Effector memory CD4-positive, alpha-beta T cell (primary cell): ENCODE results near the gene HBA2.
"Not testable (repeated sequence)": the region's sequence is repeated elsewhere in the genome, so short reads cannot be mapped to it uniquely, and the experiment has no call there.

Experiments used
- DNase-seq, 3 donors: peaks; one replicate each; pipeline ENCODE4 v3.0.0-alpha.2; 2020
- H3K27ac ChIP-seq: 2 replicates; pipeline ENCODE4 v1.7.0; 2013; ENCODE audit warnings: mild to moderate bottlenecking, low read length, moderate library complexity; ENCODE audit not compliant: insufficient read depth, poor library complexity, severe bottlenecking
- H3K27me3 ChIP-seq: replicated peaks from 2 replicates; pipeline ENCODE4 v1.7.0; 2013; ENCODE audit warnings: mild to moderate bottlenecking, low read length; ENCODE audit not compliant: insufficient read depth, control insufficient read depth, poor library complexity, severe bottlenecking
- H3K36me3 ChIP-seq: 2 replicates; pipeline ENCODE4 v1.7.0; 2013; ENCODE audit warnings: mild to moderate bottlenecking, low read length, moderate library complexity; ENCODE audit not compliant: control insufficient read depth, insufficient read depth
- H3K4me1 ChIP-seq: 2 replicates; pipeline ENCODE4 v1.7.0; 2013; ENCODE audit warnings: low read length, mild to moderate bottlenecking; ENCODE audit not compliant: control insufficient read depth, insufficient read depth, poor library complexity, severe bottlenecking
- H3K4me3 ChIP-seq: 2 replicates; pipeline ENCODE4 v1.7.0; 2013; ENCODE audit warnings: low read length, low read depth, mild to moderate bottlenecking; ENCODE audit not compliant: insufficient read depth, poor library complexity, severe bottlenecking
- H3K9me3 ChIP-seq: 2 replicates; pipeline ENCODE4 v1.7.0; 2013; ENCODE audit warnings: mild to moderate bottlenecking, low read length, moderate library complexity; ENCODE audit not compliant: control insufficient read depth
- total RNA-seq, 3 donors: gene quantifications; one replicate each; lab custom pipeline; 2026; lab: John Stamatoyannopoulos, UW

The HBA2 gene
- total RNA-seq, result 0 to 3.7 (median 0.26) reads per million in 3 donors

DNA sequence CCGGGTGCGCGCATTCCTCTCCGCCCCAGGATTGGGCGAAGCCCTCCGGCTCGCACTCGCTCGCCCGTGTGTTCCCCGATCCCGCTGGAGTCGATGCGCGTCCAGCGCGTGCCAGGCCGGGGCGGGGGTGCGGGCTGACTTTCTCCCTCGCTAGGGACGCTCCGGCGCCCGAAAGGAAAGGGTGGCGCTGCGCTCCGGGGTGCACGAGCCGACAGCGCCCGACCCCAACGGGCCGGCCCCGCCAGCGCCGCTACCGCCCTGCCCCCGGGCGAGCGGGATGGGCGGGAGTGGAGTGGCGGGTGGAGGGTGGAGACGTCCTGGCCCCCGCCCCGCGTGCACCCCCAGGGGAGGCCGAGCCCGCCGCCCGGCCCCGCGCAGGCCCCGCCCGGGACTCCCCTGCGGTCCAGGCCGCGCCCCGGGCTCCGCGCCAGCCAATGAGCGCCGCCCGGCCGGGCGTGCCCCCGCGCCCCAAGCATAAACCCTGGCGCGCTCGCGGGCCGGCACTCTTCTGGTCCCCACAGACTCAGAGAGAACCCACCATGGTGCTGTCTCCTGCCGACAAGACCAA is at the start of gene HBA2:
Gene HBA2, plus strand, starts transcription at position 503 of the 568 bp plus-strand sequence. Its CDS starts 37 bp downstream, at position 540.
- not testable (repeated sequence) for H3K27ac ChIP-seq, DNase-seq, H3K36me3 ChIP-seq, H3K4me3 ChIP-seq, H3K4me1 ChIP-seq, H3K9me3 ChIP-seq
- H3K27me3 ChIP-seq, result peaks cover 22% of the 10 kb centered on the region

DNA sequence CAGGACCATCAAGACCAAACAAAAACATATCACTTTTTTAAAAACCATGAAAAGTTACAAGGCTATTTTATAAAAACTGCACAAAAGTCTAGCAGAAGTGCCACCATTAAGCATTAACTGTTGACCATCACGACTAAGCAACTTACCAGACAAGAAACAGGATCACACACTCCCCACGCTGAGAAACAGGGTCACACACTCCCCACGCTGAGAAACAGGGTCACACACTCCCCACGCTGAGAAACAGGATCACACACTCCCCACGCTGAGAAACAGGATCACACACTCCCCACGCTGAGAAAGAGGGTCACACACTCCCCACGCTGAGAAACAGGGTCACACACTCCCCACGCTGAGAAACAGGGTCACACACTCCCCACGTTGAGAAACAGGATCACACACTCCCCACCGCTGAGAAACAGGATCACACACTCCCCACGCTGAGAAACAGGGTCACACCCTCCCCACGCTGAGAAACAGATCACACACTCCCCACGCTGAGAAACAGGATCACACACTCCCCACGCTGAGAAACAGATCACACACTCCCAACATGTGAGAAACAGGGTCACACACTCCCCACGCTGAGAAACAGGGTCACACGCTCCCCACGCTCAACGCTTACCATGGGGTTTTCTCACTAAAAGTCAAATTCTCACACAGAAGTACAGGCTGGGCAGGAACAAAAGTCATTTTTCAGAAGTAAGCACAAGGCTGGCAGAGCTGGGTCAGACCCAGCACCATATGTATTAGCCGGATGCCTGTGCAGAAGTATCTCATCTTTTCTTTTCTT is 48.9 kb upstream of the HBA2 start:
- H3K27me3 ChIP-seq, H3K4me1 ChIP-seq, H3K36me3 ChIP-seq, H3K4me3 ChIP-seq, H3K9me3 ChIP-seq, DNase-seq, H3K27ac ChIP-seq: not testable (repeated sequence)

DNA sequence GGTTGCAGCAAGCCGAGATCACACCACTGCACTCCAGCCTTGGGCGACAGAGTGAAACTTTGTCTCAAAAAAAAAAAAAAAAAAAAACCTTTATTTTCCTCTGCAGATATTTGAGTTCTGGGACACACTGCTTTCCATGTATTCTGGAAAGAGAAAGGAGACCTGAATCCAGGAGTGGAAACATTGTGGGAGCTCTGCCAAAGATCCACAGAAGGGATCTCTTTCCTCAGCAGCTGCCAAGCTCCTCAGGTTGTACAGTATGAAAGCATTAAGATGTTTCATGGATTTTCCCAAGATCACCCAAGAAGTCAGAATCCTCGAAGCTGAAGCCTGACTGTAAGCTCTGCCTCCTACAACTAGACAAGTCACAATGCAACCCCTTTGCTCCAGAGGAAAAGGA is 47.7 kb upstream of the HBA2 start:
- Histone ChIP-seq H3K27ac (no peak overlapping the region), H3K9me3 (no peaks in the 10 kb centered on the region), H3K36me3 (peaks cover 3% of the 10 kb centered on the region), H3K4me1 (no peaks in the 10 kb centered on the region), H3K4me3 (no peak overlapping the region), H3K27me3 (no peaks in the 10 kb centered on the region)
- DNase-seq, result no peak

DNA sequence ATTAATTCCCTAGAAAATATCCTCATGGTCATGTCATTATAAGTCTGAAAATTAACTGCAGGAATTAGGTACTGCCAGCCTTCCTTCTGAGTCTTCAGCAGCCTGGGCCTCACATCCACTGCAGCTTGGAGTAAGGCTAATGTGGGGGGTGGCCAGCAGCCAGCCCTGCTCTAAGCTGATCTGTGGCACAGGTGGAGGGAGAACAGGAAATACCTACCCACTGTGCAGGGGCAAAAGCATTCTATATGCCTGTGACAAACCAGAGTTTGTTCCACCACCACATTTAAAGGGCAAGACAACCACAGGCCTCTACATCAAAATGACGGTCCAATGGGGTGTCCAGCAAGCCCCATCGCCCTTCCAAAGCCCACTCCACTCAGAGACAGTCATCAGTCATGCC is 43.6 kb upstream of the HBA2 start:
- H3K4me3 ChIP-seq, result no peak overlapping the region
- no peaks in the 10 kb centered on the region for H3K4me1 ChIP-seq
- no peak for DNase-seq
- no peaks in the 10 kb centered on the region for H3K9me3 ChIP-seq
- no peak overlapping the region for H3K27ac ChIP-seq
- no peaks in the 10 kb centered on the region for H3K36me3 ChIP-seq
- no peaks in the 10 kb centered on the region for H3K27me3 ChIP-seq

DNA sequence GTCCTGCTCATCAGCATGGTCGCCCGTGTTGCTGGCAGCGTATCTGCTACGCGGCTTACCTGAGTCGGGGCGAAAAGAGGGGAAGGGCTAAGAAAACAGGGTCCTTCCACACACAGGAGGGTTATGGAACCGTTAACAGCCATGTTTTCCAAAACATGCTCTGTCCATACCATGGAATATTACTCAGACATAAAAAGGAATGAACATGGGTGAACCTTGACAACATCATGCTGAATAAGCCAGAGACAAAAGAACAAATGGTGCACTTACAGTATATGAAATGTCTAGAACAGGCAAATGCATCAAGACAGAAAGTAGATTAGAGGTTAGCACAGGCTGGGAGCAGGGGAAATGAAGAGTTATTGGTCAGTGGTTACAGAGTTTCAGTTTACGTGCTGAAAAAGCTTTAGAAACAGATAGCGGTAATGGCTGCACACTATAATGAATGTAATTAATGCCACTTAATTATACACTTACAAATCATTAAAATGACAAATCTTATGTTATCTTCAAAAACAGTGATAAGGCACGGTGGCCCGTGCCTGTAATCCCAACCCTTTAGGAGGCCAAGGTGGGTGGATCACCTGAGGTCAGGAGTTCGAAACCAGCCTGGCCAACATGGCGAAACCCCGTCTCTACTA is 42.0 kb upstream of the HBA2 start:
- Histone ChIP-seq H3K36me3 (no peaks in the 10 kb centered on the region), H3K4me1 (no peaks in the 10 kb centered on the region), H3K27me3 (no peaks in the 10 kb centered on the region), H3K4me3 (no peak overlapping the region), H3K9me3 (no peaks in the 10 kb centered on the region), H3K27ac (no peak overlapping the region)
- DNase-seq, result no peak

DNA sequence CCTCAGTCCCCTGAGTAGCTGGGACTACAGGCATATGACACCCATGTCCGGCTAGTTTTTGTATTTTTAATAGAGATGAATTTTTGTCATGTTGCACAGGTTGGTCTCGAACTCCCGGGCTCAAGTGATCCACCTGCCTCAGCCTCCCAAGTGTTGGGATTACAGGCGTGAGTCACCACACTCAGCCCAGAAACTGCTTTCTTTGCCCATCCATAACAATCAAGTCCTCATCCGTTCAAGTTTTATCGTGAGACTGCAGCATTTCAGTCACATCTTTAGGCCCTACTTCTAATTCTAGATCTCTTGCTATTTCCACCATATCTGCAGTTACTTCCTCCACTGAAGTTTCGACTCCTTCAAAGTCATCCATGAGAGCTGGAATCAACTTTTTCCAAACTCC is 40.6 kb upstream of the HBA2 start:
- Histone ChIP-seq H3K27me3 (no peaks in the 10 kb centered on the region), H3K36me3 (no peaks in the 10 kb centered on the region), H3K9me3 (no peaks in the 10 kb centered on the region), H3K4me3 (no peak overlapping the region), H3K27ac (no peak overlapping the region), H3K4me1 (no peaks in the 10 kb centered on the region)
- no peak for DNase-seq

DNA sequence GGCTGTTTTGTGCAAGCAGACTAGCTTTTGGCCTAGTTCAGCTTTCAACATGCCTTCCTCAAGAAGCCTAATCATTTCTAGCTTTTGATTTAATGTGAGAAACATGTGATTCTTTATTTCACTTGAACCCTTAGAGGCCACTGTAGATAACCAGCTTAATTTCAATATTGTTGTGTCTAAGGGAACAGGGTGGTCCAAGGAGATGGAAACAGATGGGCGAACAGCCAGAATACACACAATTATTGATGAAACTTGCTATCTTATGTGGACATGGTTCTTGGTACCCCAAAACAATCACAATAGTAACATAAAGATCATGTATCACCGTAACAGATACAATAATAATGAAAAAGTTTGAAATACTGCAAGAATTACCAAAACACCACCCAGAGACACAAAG is 39.0 kb upstream of the HBA2 start:
- Histone ChIP-seq H3K36me3 (no peaks in the 10 kb centered on the region), H3K27ac (no peak overlapping the region), H3K9me3 (no peaks in the 10 kb centered on the region), H3K4me1 (no peaks in the 10 kb centered on the region), H3K4me3 (no peak overlapping the region), H3K27me3 (no peaks in the 10 kb centered on the region)
- no peak for DNase-seq

DNA sequence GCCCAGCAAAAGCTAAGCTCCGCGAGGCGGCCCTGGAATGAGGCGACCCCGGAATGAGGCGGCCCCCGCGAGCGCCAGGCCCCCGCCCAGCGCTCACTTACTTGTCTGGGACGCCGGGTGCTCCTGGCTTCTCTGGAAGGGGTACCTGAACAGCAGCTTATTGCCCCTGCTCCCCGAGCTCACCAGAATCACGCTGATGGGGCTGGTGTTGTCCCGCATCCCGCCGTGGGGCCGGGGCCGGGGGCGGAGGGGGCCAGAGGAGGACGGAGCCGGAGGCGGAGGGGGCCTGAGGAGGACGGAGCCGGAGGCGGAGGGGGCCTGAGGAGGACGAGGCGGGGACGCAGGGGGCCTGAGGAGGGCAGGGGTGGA is 34.6 kb upstream of the HBA2 start:
- H3K27ac ChIP-seq, result peak overlapping the region; percentile 11
- H3K9me3 ChIP-seq, result no peaks in the 10 kb centered on the region
- no peaks in the 10 kb centered on the region for H3K27me3 ChIP-seq
- no peaks in the 10 kb centered on the region for H3K36me3 ChIP-seq
- peak overlapping the region; percentile 73 for H3K4me3 ChIP-seq
- peak in 2 of 3 donors; percentile 8 to 11 for DNase-seq
- H3K4me1 ChIP-seq, result no peaks in the 10 kb centered on the region

DNA sequence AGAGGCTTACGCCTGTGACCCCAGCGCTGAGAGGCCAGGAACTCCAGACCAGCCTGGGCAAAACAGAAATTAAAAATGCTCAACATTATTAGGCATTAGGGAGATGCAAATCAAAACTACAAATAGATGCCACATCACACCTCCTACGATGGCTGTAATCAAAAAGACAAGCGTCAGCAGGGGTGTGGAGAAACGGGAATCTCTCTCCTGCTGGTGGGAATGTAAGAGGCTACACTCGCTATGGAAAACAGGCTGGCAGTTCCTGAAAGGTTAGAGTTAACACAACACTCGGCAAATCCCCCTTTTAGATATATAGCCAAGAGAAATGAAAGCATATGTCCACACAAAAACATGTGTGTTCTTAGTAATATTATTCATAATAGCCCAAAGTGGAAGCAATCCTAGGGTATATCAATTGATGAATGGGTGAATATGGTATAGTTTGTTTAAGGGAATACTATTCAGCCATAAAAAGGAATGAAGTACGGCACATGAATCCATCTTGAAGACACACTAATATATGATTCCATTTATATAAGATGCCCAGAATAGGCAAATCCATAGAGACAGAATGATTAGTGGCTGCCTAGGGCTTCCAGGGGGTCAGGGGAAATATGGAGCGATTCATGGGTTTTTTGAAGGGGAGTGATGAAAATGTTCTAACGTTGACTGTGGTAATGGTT is 32.4 kb upstream of the HBA2 start:
- Histone ChIP-seq H3K9me3 (no peaks in the 10 kb centered on the region), H3K36me3 (no peaks in the 10 kb centered on the region), H3K4me1 (no peaks in the 10 kb centered on the region), H3K27ac (no peak overlapping the region), H3K4me3 (no peak overlapping the region), H3K27me3 (no peaks in the 10 kb centered on the region)
- no peak for DNase-seq
